Measurements from ENCODE around the gene PARM1.

PARM1 gene

GRCh38 chr4:75018811-75019479 is 86.0 kb downstream of the PARM1 start:
- in situ Hi-C loops (cut with MboI; ENCODE audit: low sequenced_read_pairs): no loop called here

GRCh38 chr4:75025431-75025830 is 92.5 kb downstream of the PARM1 start:
- in situ Hi-C loops (cut with MboI; ENCODE audit: low sequenced_read_pairs): no loop called here

DNA sequence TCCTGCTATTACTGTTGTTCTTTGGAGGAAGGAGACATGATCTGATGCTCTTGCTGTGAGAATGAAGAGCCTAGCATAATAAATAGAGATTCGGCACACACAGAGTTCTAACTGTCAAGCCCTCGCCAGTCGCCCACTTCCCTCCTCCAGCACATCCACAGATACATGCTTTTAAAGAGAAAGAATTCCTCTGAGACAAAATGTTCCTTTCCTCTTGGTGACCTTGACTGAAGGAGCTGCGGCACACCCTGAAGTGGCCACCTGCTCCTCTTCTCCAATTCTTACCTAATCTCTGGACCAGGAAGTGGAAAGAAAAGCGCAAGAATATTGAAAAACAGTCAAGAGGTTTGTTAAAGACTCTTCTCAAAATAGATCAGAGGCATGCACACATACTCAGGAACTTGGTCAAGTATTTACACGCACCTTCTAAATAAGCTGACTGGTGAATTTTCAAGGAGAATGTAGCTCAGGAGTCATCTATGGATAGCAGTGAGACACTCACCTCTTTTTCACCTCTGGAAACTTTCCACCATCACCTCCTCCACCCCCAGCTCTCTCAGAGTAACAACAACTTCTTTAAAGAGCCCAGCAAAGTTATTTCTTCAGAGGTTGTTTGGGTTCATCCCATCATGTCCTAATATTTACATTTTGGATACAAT is 95.4 kb downstream of the PARM1 start:
- in situ Hi-C loops (cut with MboI; ENCODE audit: low sequenced_read_pairs): no loop called here

GRCh38 chr4:75030028-75030427 is 97.1 kb downstream of the PARM1 start:
- in situ Hi-C loops (cut with MboI; ENCODE audit: low sequenced_read_pairs): no loop called here

GRCh38 chr4:75030649-75031235 is 97.8 kb downstream of the PARM1 start:
- in situ Hi-C loops (cut with MboI; ENCODE audit: low sequenced_read_pairs): no loop called here

DNA sequence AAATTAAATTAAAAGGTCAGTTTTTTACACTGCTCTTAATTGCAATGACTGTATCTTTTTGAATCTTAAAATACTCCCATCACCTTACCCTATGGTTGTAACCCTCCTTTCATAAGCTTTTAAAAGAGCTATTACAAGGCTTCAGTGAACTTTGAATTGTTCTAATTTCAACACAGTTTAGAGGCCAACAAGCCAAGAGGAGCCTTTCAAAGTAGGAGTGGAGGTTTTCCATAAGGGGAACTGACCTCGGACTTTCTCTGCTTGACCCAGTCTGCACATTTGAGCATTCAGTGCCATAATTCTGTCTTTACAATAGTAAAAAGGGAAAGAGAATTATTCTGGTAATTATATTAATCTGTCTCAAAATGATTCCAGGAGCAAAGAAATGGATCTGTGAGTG is 98.9 kb downstream of the PARM1 start:
- in situ Hi-C loops (cut with MboI; ENCODE audit: low sequenced_read_pairs): no loop called here

DNA sequence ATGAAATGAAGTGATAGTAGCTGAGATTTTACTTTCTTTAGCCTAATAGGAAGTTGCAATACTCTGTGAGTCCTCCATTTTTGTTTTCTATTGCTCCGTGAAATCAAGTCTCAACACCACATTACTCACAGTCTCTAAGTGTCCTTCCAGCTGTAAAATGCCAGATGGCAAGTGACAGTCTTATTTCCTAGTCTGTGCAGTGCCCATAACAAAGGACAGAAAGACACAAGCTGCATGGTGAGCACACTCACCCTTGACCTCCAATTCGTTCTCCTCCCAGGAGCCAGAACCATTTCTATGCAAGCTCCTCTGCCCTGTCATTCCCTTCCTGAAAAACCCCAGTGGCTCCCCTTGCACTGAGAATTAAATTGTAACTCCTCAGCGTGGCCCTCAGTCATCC is 101.6 kb downstream of the PARM1 start:
- in situ Hi-C loops (cut with MboI; ENCODE audit: low sequenced_read_pairs): no loop called here

DNA sequence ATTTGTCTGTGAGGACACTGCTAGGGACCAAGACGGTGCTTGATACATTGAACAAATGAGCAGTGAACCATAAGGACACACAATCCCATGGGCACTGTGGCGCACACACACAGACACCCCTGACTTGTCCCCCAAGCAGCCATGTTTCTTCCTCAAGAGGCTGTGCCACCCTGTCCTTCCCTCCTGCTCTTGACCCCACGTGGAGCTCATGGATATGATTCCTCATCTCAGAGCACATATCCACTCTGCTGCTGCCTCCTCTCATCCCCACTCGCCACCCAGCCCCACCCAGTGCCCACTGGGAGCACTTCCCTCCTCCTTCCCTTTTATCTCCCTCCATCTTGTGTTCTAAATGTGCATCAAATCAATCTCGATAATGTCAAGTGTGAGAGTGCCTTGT is 102.4 kb downstream of the PARM1 start:
- in situ Hi-C loops (cut with MboI; ENCODE audit: low sequenced_read_pairs): no loop called here

- in situ Hi-C loops (cut with MboI; ENCODE audit: low sequenced_read_pairs): no loop called here
Observed at GRCh38 chr4:75036046-75036830, 103.3 kb downstream of the PARM1 start.

DNA sequence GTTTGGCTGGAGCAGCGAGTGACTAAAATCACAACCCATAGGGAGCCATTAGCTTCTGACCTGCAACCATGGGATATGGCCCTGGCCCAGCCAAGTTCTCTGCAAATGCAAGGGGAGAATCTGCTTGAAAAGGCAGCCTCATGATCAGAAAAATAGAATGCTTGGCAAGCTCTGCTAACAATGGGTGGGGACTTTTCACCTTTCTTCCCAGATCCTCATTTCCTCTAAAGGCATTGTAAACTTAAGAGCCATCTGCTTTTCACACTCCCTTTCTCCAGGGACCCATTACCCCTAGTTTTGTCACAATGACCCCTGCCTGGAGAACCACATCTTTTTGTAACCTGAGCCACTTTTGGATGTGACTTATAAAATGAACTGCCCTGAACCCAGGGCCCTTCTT is 104.3 kb downstream of the PARM1 start:
- in situ Hi-C loops (cut with MboI; ENCODE audit: low sequenced_read_pairs): no loop called here

GRCh38 chr4:75038376-75038775 is 105.5 kb downstream of the PARM1 start:
- in situ Hi-C loops (cut with MboI; ENCODE audit: low sequenced_read_pairs): no loop called here

DNA sequence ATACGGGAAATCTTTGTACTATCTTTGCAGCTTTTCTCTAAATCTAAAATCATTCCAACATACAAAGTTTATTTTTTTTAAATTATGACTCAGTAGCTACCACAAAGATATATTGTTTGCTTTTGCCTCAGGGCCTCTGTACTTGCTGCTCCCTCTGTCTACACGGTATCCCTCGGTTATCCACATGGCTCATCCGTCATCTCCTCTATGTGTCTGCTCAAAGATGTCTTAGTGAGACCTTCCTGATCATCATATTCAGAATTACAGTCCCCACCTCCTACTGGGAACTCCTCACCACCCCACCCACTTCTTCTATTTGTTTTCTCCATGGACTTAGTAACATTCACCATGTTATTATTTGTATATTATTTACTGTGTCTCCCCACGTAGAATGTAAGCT is 107.8 kb downstream of the PARM1 start:
- in situ Hi-C loops (cut with MboI; ENCODE audit: low sequenced_read_pairs): no loop called here

- in situ Hi-C loops (cut with MboI; ENCODE audit: low sequenced_read_pairs): no loop called here
Observed at GRCh38 chr4:75042601-75043208, 109.8 kb downstream of the PARM1 start.

- in situ Hi-C loops (cut with MboI; ENCODE audit: low sequenced_read_pairs): no loop called here
Observed at GRCh38 chr4:75046226-75046625, 113.3 kb downstream of the PARM1 start.

DNA sequence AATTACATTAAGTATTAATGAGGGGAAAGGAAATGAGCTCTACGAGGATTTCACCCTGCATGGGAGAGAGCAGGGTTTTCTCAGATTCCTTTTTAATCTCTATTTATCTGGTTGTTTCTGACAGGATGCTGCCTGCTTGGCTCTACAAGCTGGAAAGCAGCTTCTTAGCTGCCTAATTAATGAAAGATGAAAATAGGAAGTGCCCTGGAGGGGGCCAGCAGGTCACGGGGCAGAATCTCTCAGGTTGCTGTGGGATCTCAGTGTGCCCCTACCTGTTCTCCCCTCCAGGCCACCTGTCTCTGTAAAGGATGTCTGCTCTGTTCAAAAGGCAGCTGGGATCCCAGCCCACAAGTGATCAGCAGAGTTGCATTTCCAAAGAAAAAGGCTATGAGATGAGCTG is 113.7 kb downstream of the PARM1 start:
- in situ Hi-C loops (cut with MboI; ENCODE audit: low sequenced_read_pairs): no loop called here

- in situ Hi-C loops (cut with MboI; ENCODE audit: low sequenced_read_pairs): no loop called here
Observed at GRCh38 chr4:75048208-75048879, 115.4 kb downstream of the PARM1 start.

GRCh38 chr4:75051431-75051830 is 118.5 kb downstream of the PARM1 start:
- in situ Hi-C loops (cut with MboI; ENCODE audit: low sequenced_read_pairs): no loop called here

- in situ Hi-C loops (cut with MboI; ENCODE audit: low sequenced_read_pairs): no loop called here
Observed at GRCh38 chr4:75053352-75053751, 120.4 kb downstream of the PARM1 start.

DNA sequence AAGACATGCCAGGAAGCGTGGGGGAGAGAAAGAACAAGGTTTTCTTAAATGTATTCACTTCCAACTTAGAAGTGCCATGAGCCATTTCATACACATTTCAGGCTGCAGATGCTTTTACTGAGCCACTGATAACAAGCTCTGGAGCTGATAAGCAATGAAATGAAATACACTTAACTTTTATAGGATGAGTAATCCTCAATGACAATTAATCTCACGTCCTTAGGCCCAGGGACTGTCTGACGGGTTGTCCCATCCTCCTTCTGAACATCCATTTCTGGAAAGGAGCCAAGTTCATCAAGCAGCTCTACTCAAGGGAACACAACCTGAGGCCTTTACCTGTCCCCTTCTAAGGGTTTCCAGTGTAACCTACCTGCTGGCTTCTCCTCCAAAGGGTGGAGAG is 121.2 kb downstream of the PARM1 start:
- in situ Hi-C loops (cut with MboI; ENCODE audit: low sequenced_read_pairs): no loop called here

DNA sequence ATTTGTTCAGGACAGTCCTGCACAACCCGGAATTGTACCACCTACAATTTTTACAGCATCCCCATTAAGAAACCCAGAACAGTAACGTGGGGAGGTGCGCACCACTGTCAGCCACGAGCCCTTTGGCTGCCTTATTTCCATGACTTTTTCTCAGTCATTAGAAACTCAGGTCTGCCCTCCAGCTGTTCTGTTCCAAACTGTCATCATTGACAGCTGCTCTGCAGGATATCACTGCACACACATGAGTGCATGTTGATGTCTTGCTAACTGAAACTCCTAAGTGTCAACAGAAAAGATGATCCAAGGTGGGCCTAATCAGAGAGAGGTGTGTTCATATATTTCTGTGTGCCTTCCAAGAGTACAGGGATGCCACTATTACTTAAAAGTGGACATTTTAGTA is 123.4 kb downstream of the PARM1 start:
- in situ Hi-C loops (cut with MboI; ENCODE audit: low sequenced_read_pairs): no loop called here

DNA sequence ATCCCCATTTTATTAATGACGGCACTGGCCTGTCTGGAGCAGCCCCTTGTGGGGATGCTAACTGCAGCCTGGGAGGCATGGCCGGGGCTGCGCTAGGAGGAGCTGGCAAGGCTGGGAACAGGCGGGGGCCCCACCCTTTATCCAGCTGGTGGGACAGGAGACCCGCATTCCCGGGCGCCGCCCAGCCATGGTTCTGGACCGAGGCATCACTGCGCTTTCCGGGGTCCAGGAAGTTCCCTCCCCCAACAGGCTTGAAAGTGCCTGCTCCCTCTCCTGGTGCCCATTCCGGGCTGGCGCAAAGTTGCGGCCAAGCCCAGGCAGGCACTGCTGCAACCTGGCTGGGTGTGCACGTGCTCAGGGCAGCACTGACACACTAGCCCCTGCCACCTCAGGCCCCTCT is 124.5 kb downstream of the PARM1 start:
- in situ Hi-C loops (cut with MboI; ENCODE audit: low sequenced_read_pairs): no loop called here

All from HL-60/S4 treated with phorbol 12-myristate 13-acetate at 8.2 ng/mL for 4 days and 3 days (cell line).